Mononuclear cell (primary cell): Measurements from ENCODE around the gene FOXC2. TPM values are rescaled to one million over a fixed set of nuclear protein-coding genes. Genes with fewer than 3 reads are reported as not detected.

ENCODE experiments used
- H3K27me3 ChIP-seq: 2 replicates; pipeline ENCODE4 v1.6.0; 2011; ENCODE audit warnings: low read length, control low read depth; ENCODE audit not compliant: insufficient read depth
- H3K4me1 ChIP-seq: 2 replicates; pipeline ENCODE4 v1.5.1; 2011; ENCODE audit warnings: mild to moderate bottlenecking, low read length, control low read depth; ENCODE audit not compliant: insufficient read depth
- H3K4me3 ChIP-seq: 2 replicates; pipeline ENCODE4 v1.5.1; 2011; ENCODE audit warnings: mild to moderate bottlenecking, low read length, moderate library complexity
- H3K9me3 ChIP-seq: 2 replicates; pipeline ENCODE4 v1.5.1; 2011; ENCODE audit warnings: low read depth, mild to moderate bottlenecking, control low read depth, low read length
- total RNA-seq: library from RNA; depleted of rRNA; stranded (reverse); fragments of >200 nt; gene quantifications from one replicate; pipeline ENCODE4 v1.2.3, GENCODE V29; 2012

Gene FOXC2
- total RNA-seq, 1 donor: not detected

GRCh38 chr16:86529160-86529559 lies 37.5 kb upstream of the FOXC2 start:
- Histone ChIP-seq H3K4me3 (no peak overlapping the region), H3K9me3 (no peaks in the 10 kb centered on the region), H3K4me1 (no peaks in the 10 kb centered on the region), H3K27me3 (no peaks in the 10 kb centered on the region)

- Histone ChIP-seq H3K27me3 (no peaks in the 10 kb centered on the region), H3K4me3 (no peak overlapping the region), H3K9me3 (no peaks in the 10 kb centered on the region), H3K4me1 (no peaks in the 10 kb centered on the region)
These were observed 36.1 kb upstream of the FOXC2 start for GRCh38 chr16:86530251-86531190.

GRCh38 chr16:86531191-86531545 lies 35.5 kb upstream of the FOXC2 start:
- no peaks in the 10 kb centered on the region for H3K4me1 ChIP-seq
- H3K9me3 ChIP-seq: no peaks in the 10 kb centered on the region
- no peaks in the 10 kb centered on the region for H3K27me3 ChIP-seq
- H3K4me3 ChIP-seq: no peak overlapping the region

- Histone ChIP-seq H3K9me3 (no peaks in the 10 kb centered on the region), H3K4me3 (no peak overlapping the region), H3K27me3 (no peaks in the 10 kb centered on the region), H3K4me1 (no peaks in the 10 kb centered on the region)
These were observed 34.7 kb upstream of the FOXC2 start for GRCh38 chr16:86531641-86532525.

- no peak overlapping the region for H3K4me3 ChIP-seq
- H3K4me1 ChIP-seq: no peaks in the 10 kb centered on the region
- no peaks in the 10 kb centered on the region for H3K27me3 ChIP-seq
- no peaks in the 10 kb centered on the region for H3K9me3 ChIP-seq
These were observed 34.2 kb upstream of the FOXC2 start for GRCh38 chr16:86532526-86532815.

- no peak overlapping the region for H3K4me3 ChIP-seq
- no peaks in the 10 kb centered on the region for H3K27me3 ChIP-seq
- H3K4me1 ChIP-seq: no peaks in the 10 kb centered on the region
- no peaks in the 10 kb centered on the region for H3K9me3 ChIP-seq
These were observed 33.6 kb upstream of the FOXC2 start for GRCh38 chr16:86533076-86533475.

- H3K9me3 ChIP-seq: no peaks in the 10 kb centered on the region
- no peak overlapping the region for H3K4me3 ChIP-seq
- H3K4me1 ChIP-seq: no peaks in the 10 kb centered on the region
- no peaks in the 10 kb centered on the region for H3K27me3 ChIP-seq
These were observed 32.8 kb upstream of the FOXC2 start for GRCh38 chr16:86533767-86534351.

- Histone ChIP-seq H3K9me3 (no peaks in the 10 kb centered on the region), H3K27me3 (no peaks in the 10 kb centered on the region), H3K4me1 (no peaks in the 10 kb centered on the region), H3K4me3 (no peak overlapping the region)
These were observed 31.6 kb upstream of the FOXC2 start for GRCh38 chr16:86534779-86535615.

GRCh38 chr16:86536621-86537020 lies 30.0 kb upstream of the FOXC2 start:
- no peaks in the 10 kb centered on the region for H3K27me3 ChIP-seq
- no peaks in the 10 kb centered on the region for H3K9me3 ChIP-seq
- no peak overlapping the region for H3K4me3 ChIP-seq
- H3K4me1 ChIP-seq: no peaks in the 10 kb centered on the region

GRCh38 chr16:86537486-86537885 lies 29.1 kb upstream of the FOXC2 start:
- Histone ChIP-seq H3K4me1 (no peaks in the 10 kb centered on the region), H3K9me3 (no peaks in the 10 kb centered on the region), H3K4me3 (no peak overlapping the region), H3K27me3 (no peaks in the 10 kb centered on the region)

GRCh38 chr16:86538196-86538780 lies 28.3 kb upstream of the FOXC2 start:
- Histone ChIP-seq H3K27me3 (no peaks in the 10 kb centered on the region), H3K4me1 (no peaks in the 10 kb centered on the region), H3K4me3 (no peak overlapping the region), H3K9me3 (no peaks in the 10 kb centered on the region)

- H3K9me3 ChIP-seq: no peaks in the 10 kb centered on the region
- H3K4me3 ChIP-seq: no peak overlapping the region
- no peaks in the 10 kb centered on the region for H3K4me1 ChIP-seq
- H3K27me3 ChIP-seq: no peaks in the 10 kb centered on the region
These were observed 25.7 kb upstream of the FOXC2 start for GRCh38 chr16:86540894-86541293.

GRCh38 chr16:86541560-86541959 lies 25.1 kb upstream of the FOXC2 start:
- H3K4me1 ChIP-seq: no peaks in the 10 kb centered on the region
- H3K4me3 ChIP-seq: no peak overlapping the region
- H3K9me3 ChIP-seq: no peaks in the 10 kb centered on the region
- H3K27me3 ChIP-seq: no peaks in the 10 kb centered on the region
